Activated naive CD4-positive, alpha-beta T cell treated with anti-CD3 and anti-CD28 coated beads, Interleukin-2, amount 10 ng/mL, durations not matched to agents 7 days and 5 days (primary cell): Measurements from ENCODE around the gene PITX2.
A peak's percentile ranks its signal among the peaks of the same experiment; 100 is the strongest.

Source experiments
- CTCF ChIA-PET: fragments of 350-600 bp; sonication (Branson Sonifier 250); formaldehyde crosslinking; loops from one replicate; lab custom pipeline; 2021; ENCODE audit warnings: antibody characterized with exemption; lab: Charles Lee
- DNase-seq: peaks from one replicate; pipeline ENCODE4 v3.0.0-alpha.2; 2020
- H3K27ac Mint-ChIP-seq: one replicate; pipeline ENCODE4 v1.8.0; 2021; ENCODE audit warnings: mild to moderate bottlenecking, moderate library complexity, mixed read lengths
- H3K27me3 Mint-ChIP-seq: one replicate; pipeline ENCODE4 v1.8.0; 2021; ENCODE audit warnings: mild to moderate bottlenecking, mixed read lengths
- H3K36me3 Mint-ChIP-seq: one replicate; pipeline ENCODE4 v1.8.0; 2021; ENCODE audit warnings: mixed read lengths
- H3K4me1 Mint-ChIP-seq: one replicate; pipeline ENCODE4 v1.8.0; 2021; ENCODE audit warnings: mixed read lengths
- H3K4me3 Mint-ChIP-seq: one replicate; pipeline ENCODE4 v1.8.0; 2021; ENCODE audit warnings: mild to moderate bottlenecking, moderate library complexity, mixed read lengths
- H3K9me3 Mint-ChIP-seq: one replicate; pipeline ENCODE4 v1.8.0; 2021; ENCODE audit warnings: mixed read lengths

The PITX2 gene

GRCh38 chr4:110622841-110623717 lies at the start of gene PITX2:
PITX2 (minus strand) TSS chr4:110623077; CDS start chr4:110622460, 617 bp downstream.
- H3K27me3 Mint-ChIP-seq: peaks cover 99% of the 10 kb centered on the region
- peak; percentile 56 for DNase-seq
- H3K27ac Mint-ChIP-seq: peak within 1 kb of the TSS; percentile 52
- peaks cover 3% of the 10 kb centered on the region for H3K9me3 Mint-ChIP-seq
- CTCF ChIA-PET: no interaction called here
- peaks cover 18% of the 10 kb centered on the region for H3K4me1 Mint-ChIP-seq
- H3K36me3 Mint-ChIP-seq: peaks cover 9% of the 10 kb centered on the region
- peak within 1 kb of the TSS; percentile 64 for H3K4me3 Mint-ChIP-seq

DNA sequence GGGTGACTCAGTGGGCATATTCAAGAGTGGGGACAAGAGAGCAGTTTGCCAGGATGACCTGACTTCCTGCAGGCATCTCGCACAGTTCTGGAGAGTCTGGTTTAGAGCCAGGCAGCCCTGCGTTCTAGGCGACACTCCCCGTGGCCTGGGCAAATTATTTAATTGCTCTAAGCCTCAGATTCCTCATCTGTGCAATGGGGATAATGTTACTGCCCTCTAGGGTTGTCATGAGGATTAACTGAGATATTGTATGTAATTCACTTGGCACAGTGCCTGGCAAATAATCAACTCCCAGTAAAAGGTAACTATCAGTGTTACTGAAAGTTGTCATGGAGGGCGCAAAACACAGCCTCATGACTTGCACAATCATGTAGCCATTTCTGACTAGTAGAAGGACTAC lies 48.8 kb upstream of the PITX2 start:
- Mint-ChIP-seq H3K4me1 (no peaks in the 10 kb centered on the region), H3K36me3 (no peaks in the 10 kb centered on the region), H3K27me3 (no peaks in the 10 kb centered on the region), H3K9me3 (no peaks in the 10 kb centered on the region), H3K27ac (no peak overlapping the region), H3K4me3 (no peak overlapping the region)
- CTCF ChIA-PET: no interaction called here
- DNase-seq: no peak

DNA sequence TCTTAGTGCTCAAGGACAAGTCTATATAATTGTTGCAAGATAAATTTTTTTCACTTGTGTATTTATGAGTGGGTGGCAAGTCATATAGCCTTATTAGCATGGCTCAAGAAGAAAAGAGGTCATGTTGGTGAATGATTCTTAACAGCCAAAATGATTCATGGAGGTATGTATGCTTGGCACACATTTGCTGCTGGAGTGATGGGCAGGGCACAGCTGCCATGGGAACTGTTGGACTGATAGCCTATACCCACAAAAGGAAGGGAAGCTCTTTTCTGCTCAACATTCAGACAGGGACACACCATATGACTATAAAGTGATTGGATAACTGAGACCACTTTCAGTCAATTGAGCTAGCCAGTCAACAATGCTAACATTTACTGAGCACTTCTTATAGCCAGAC lies 46.8 kb upstream of the PITX2 start:
- Mint-ChIP-seq H3K9me3 (no peaks in the 10 kb centered on the region), H3K27ac (no peak overlapping the region), H3K36me3 (no peaks in the 10 kb centered on the region), H3K4me1 (no peaks in the 10 kb centered on the region), H3K4me3 (no peak overlapping the region), H3K27me3 (no peaks in the 10 kb centered on the region)
- no peak for DNase-seq
- CTCF ChIA-PET: no interaction called here

- no peaks in the 10 kb centered on the region for H3K27me3 Mint-ChIP-seq
- no peak overlapping the region for H3K4me3 Mint-ChIP-seq
- CTCF ChIA-PET: no interaction called here
- no peaks in the 10 kb centered on the region for H3K9me3 Mint-ChIP-seq
- no peak for DNase-seq
- H3K4me1 Mint-ChIP-seq: no peaks in the 10 kb centered on the region
- H3K36me3 Mint-ChIP-seq: no peaks in the 10 kb centered on the region
- H3K27ac Mint-ChIP-seq: no peak overlapping the region
These were observed 45.8 kb upstream of the PITX2 start for GRCh38 chr4:110668463-110669235.

DNA sequence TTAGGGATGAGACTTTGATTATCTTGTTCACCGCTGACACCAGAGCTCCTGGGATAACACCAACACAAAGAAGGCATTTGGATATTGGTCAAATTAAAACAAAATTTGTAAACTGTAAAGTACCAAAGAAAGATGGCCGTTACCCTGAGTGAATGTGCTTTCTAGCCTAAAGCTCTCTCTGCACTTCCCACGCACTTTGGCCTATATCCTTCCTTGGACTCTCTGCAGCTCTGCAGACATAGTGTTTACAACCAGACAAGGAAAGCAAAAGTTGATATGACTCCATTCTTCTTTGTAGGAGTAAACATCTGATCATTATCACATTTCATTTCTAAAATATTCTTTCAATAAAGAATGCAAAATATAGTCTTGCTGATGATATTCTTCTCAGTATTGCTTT lies 44.8 kb upstream of the PITX2 start:
- CTCF ChIA-PET: no interaction called here

DNA sequence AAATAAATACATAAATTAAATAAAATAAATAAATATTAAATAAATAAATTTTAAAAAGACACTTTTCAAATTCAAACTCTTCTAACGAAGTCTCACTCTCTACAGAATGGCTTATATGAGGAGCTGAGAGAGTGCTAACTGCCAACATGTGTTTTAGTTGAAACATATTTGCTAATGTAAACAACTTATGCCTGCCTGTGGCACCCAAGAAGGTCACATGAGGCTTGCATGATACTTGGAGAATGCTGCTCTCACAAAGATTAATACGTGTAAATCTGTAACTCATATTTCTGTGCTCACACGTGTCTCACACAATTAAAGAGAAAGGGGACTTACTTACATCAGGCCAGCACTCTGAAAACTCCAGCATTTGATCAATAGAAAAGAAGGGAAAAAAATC lies 43.2 kb upstream of the PITX2 start:
- no peak for DNase-seq
- no peaks in the 10 kb centered on the region for H3K27me3 Mint-ChIP-seq
- CTCF ChIA-PET: no interaction called here

More for the DNA sequence above, 44.8 kb upstream of the PITX2 start:
- Mint-ChIP-seq H3K9me3 (no peaks in the 10 kb centered on the region), H3K27ac (no peak overlapping the region), H3K4me3 (no peak overlapping the region), H3K4me1 (no peaks in the 10 kb centered on the region), H3K27me3 (no peaks in the 10 kb centered on the region), H3K36me3 (no peaks in the 10 kb centered on the region)
- DNase-seq: no peak

DNA sequence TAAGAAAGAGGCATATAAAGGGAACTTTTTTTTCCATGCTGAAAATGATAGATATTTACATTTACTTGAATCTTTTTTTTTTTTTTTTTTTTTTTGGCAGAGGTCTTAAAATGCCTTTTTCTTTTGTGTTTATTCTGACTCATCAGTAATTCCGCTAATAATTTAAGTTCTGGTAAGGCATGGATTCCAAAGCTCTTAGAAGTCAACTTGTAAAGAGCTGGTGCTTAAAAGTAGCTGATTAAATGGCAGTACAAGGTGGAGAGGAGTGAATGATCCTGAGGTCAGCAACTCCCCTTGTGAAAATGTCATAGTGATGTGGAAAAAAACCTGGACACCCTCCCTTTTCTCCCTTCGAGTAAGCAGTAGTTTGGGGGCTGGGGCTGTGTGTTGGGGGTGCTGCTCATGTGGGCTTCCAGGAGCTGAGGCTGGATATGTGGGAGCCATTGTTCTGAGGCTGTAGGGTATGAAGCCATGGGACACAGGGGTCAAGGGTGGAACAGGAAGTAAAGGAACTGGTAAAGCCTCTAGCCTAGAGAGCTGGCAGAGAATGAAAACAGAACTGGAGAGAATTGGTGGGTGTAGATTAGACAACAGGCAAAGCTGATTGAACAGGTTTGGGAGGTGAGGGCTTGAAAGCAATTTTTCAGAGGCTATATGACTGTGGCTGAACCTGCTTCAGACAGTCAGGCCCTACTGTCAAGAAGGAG lies 41.0 kb upstream of the PITX2 start:
- Mint-ChIP-seq H3K4me1 (no peaks in the 10 kb centered on the region), H3K36me3 (no peaks in the 10 kb centered on the region), H3K9me3 (no peaks in the 10 kb centered on the region), H3K27me3 (no peaks in the 10 kb centered on the region), H3K4me3 (no peak overlapping the region), H3K27ac (no peak overlapping the region)
- CTCF ChIA-PET: interaction anchor here (0.5 kb wide), 1 partner anchor 15 kb away, joined by 3 read pairs; no protein-coding TSS in a partner anchor
- DNase-seq: no peak

More for the DNA sequence above, 43.2 kb upstream of the PITX2 start:
- Mint-ChIP-seq H3K9me3 (no peaks in the 10 kb centered on the region), H3K4me1 (no peaks in the 10 kb centered on the region), H3K4me3 (no peak overlapping the region), H3K36me3 (no peaks in the 10 kb centered on the region), H3K27ac (no peak overlapping the region)

DNA sequence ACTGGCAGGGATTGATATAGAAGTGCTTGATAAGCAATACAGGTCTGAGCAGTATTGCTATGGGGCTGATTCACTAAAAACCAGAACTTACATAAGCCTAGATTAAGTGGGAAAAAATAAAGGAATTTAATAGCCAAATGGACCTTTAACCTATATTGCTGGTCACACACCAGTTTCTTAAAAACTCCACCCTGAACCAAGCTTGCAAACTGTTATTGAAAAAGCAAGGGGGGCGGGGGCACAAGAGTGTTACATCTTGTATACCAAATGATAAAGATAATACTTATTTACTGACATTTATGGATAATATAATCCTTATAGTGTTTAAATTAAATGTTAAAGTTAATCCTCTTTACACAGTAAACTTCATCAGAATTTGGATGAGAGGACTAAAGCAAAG lies 40.3 kb upstream of the PITX2 start:
- CTCF ChIA-PET: interaction anchor here (0.5 kb wide), 1 partner anchor 15 kb away, joined by 3 read pairs; no protein-coding TSS in a partner anchor
- Mint-ChIP-seq H3K27ac (no peak overlapping the region), H3K4me3 (no peak overlapping the region), H3K27me3 (no peaks in the 10 kb centered on the region), H3K36me3 (no peaks in the 10 kb centered on the region), H3K9me3 (no peaks in the 10 kb centered on the region), H3K4me1 (no peaks in the 10 kb centered on the region)
- DNase-seq: no peak

GRCh38 chr4:110660755-110661154 lies 37.9 kb upstream of the PITX2 start:
- CTCF ChIA-PET: no interaction called here
- no peak overlapping the region for H3K27ac Mint-ChIP-seq
- no peak for DNase-seq

GRCh38 chr4:110654254-110654635 lies 31.4 kb upstream of the PITX2 start:
- CTCF ChIA-PET: no interaction called here
- Mint-ChIP-seq H3K4me3 (no peak overlapping the region), H3K9me3 (no peaks in the 10 kb centered on the region), H3K4me1 (no peaks in the 10 kb centered on the region), H3K27me3 (no peaks in the 10 kb centered on the region), H3K36me3 (no peaks in the 10 kb centered on the region), H3K27ac (no peak overlapping the region)
- DNase-seq: no peak

More at GRCh38 chr4:110660755-110661154, 37.9 kb upstream of the PITX2 start:
- no peaks in the 10 kb centered on the region for H3K27me3 Mint-ChIP-seq
- no peaks in the 10 kb centered on the region for H3K4me1 Mint-ChIP-seq
- no peaks in the 10 kb centered on the region for H3K9me3 Mint-ChIP-seq
- H3K4me3 Mint-ChIP-seq: no peak overlapping the region
- no peaks in the 10 kb centered on the region for H3K36me3 Mint-ChIP-seq

- Mint-ChIP-seq H3K36me3 (no peaks in the 10 kb centered on the region), H3K4me3 (no peak overlapping the region), H3K4me1 (no peaks in the 10 kb centered on the region)
These were observed 30.7 kb upstream of the PITX2 start for GRCh38 chr4:110653321-110654253.

GRCh38 chr4:110644008-110644407 lies 21.1 kb upstream of the PITX2 start:
- no peak for DNase-seq
- H3K27me3 Mint-ChIP-seq: peaks cover 35% of the 10 kb centered on the region
- CTCF ChIA-PET: no interaction called here
- no peaks in the 10 kb centered on the region for H3K9me3 Mint-ChIP-seq
- no peak overlapping the region for H3K4me3 Mint-ChIP-seq
- no peaks in the 10 kb centered on the region for H3K36me3 Mint-ChIP-seq
- no peaks in the 10 kb centered on the region for H3K4me1 Mint-ChIP-seq
- no peak overlapping the region for H3K27ac Mint-ChIP-seq

More at GRCh38 chr4:110653321-110654253, 30.7 kb upstream of the PITX2 start:
- Mint-ChIP-seq H3K27ac (peak overlapping the region; percentile 50), H3K27me3 (no peaks in the 10 kb centered on the region), H3K9me3 (no peaks in the 10 kb centered on the region)
- CTCF ChIA-PET: no interaction called here
- no peak for DNase-seq

- Mint-ChIP-seq H3K36me3 (no peaks in the 10 kb centered on the region), H3K27ac (no peak overlapping the region), H3K27me3 (peaks cover 43% of the 10 kb centered on the region), H3K4me3 (no peak overlapping the region), H3K4me1 (no peaks in the 10 kb centered on the region), H3K9me3 (peaks cover under 1% of the 10 kb centered on the region)
- DNase-seq: no peak
- CTCF ChIA-PET: no interaction called here
These were observed 20.2 kb upstream of the PITX2 start for GRCh38 chr4:110643096-110643495.
